PC-3 (cell line): Measurements from ENCODE around the gene NFATC2.

Experiments used
- CTCF ChIP-seq: fragments of 300-600 bp; sonication (generic); conservative IDR thresholded peaks from 2 replicates; pipeline ENCODE4 v1.5.1; 2017; ENCODE audit warnings: antibody characterized with exemption, low read depth, mild to moderate bottlenecking, low read length
- EZH2 ChIP-seq: fragments of 300-600 bp; sonication (generic); IDR thresholded peaks from one replicate; pipeline ENCODE4 v1.6.1; 2017; ENCODE audit warnings: antibody characterized with exemption, mild to moderate bottlenecking, low read length; ENCODE audit not compliant: unreplicated experiment
- EZH2phosphoT487 ChIP-seq: fragments of 300-600 bp; sonication (generic); IDR thresholded peaks from 2 replicates; pipeline ENCODE4 v1.6.1; 2018; ENCODE audit warnings: mild to moderate bottlenecking, antibody characterized with exemption, low read length, borderline replicate concordance

GRCh38 chr20:51342510-51343236 is 199.8 kb downstream of the NFATC2 start:
- TF ChIP-seq EZH2, result no peak
- TF ChIP-seq CTCF, result no peak
- TF ChIP-seq EZH2phosphoT487, result no peak
